IPS-18c (cell line): ENCODE results near the gene TMTC2.

Experiments
- H3K4me3 ChIP-seq: 2 replicates; pipeline ENCODE4 v1.7.0; 2013; ENCODE audit warnings: low read depth, mild to moderate bottlenecking, low read length, moderate library complexity; ENCODE audit not compliant: insufficient read depth
- H3K9me3 ChIP-seq: one replicate; pipeline ENCODE4 v1.6.1; 2013; ENCODE audit warnings: mild to moderate bottlenecking, low read length, moderate library complexity; ENCODE audit not compliant: control insufficient read depth, insufficient read depth

The TMTC2 gene

GRCh38 chr12:83031196-83031595 lies 344.5 kb downstream of the TMTC2 start:
- no peaks in the 10 kb centered on the region for H3K9me3 ChIP-seq
- no peak overlapping the region for H3K4me3 ChIP-seq

- Histone ChIP-seq H3K9me3 (no peaks in the 10 kb centered on the region), H3K4me3 (no peak overlapping the region)
Observed at GRCh38 chr12:83036847-83037246, 350.1 kb downstream of the TMTC2 start.

GRCh38 chr12:83039413-83039812 lies 352.7 kb downstream of the TMTC2 start:
- Histone ChIP-seq H3K9me3 (no peaks in the 10 kb centered on the region), H3K4me3 (no peak overlapping the region)

- H3K4me3 ChIP-seq: no peak overlapping the region
- H3K9me3 ChIP-seq: no peaks in the 10 kb centered on the region
Observed at GRCh38 chr12:83040339-83040738, 353.6 kb downstream of the TMTC2 start.

GRCh38 chr12:83040991-83041390 lies 354.3 kb downstream of the TMTC2 start:
- Histone ChIP-seq H3K9me3 (no peaks in the 10 kb centered on the region), H3K4me3 (no peak overlapping the region)

- H3K9me3 ChIP-seq: no peaks in the 10 kb centered on the region
- no peak overlapping the region for H3K4me3 ChIP-seq
Observed at GRCh38 chr12:83042441-83043200, 355.9 kb downstream of the TMTC2 start.

GRCh38 chr12:83044736-83045135 lies 358.0 kb downstream of the TMTC2 start:
- no peak overlapping the region for H3K4me3 ChIP-seq
- no peaks in the 10 kb centered on the region for H3K9me3 ChIP-seq

GRCh38 chr12:83046019-83046418 lies 359.3 kb downstream of the TMTC2 start:
- Histone ChIP-seq H3K9me3 (no peaks in the 10 kb centered on the region), H3K4me3 (no peak overlapping the region)

- no peak overlapping the region for H3K4me3 ChIP-seq
- no peaks in the 10 kb centered on the region for H3K9me3 ChIP-seq
Observed at GRCh38 chr12:83049306-83049705, 362.6 kb downstream of the TMTC2 start.

- no peak overlapping the region for H3K4me3 ChIP-seq
- H3K9me3 ChIP-seq: no peaks in the 10 kb centered on the region
Observed at GRCh38 chr12:83052890-83053541, 366.3 kb downstream of the TMTC2 start.

- no peak overlapping the region for H3K4me3 ChIP-seq
- H3K9me3 ChIP-seq: no peaks in the 10 kb centered on the region
Observed at GRCh38 chr12:83057436-83057835, 370.7 kb downstream of the TMTC2 start.

- no peak overlapping the region for H3K4me3 ChIP-seq
- H3K9me3 ChIP-seq: no peaks in the 10 kb centered on the region
Observed at GRCh38 chr12:83059107-83059506, 372.4 kb downstream of the TMTC2 start.

GRCh38 chr12:83065562-83065961 lies 378.9 kb downstream of the TMTC2 start:
- Histone ChIP-seq H3K9me3 (no peaks in the 10 kb centered on the region), H3K4me3 (no peak overlapping the region)

GRCh38 chr12:83067981-83068380 lies 381.3 kb downstream of the TMTC2 start:
- H3K4me3 ChIP-seq: no peak overlapping the region
- H3K9me3 ChIP-seq: no peaks in the 10 kb centered on the region

GRCh38 chr12:83074358-83074894 lies 387.7 kb downstream of the TMTC2 start:
- no peak overlapping the region for H3K4me3 ChIP-seq
- H3K9me3 ChIP-seq: no peaks in the 10 kb centered on the region

GRCh38 chr12:83075471-83075870 lies 388.8 kb downstream of the TMTC2 start:
- Histone ChIP-seq H3K4me3 (no peak overlapping the region), H3K9me3 (no peaks in the 10 kb centered on the region)

GRCh38 chr12:83077041-83077440 lies 390.3 kb downstream of the TMTC2 start:
- Histone ChIP-seq H3K4me3 (no peak overlapping the region), H3K9me3 (no peaks in the 10 kb centered on the region)

- no peak overlapping the region for H3K4me3 ChIP-seq
- H3K9me3 ChIP-seq: no peaks in the 10 kb centered on the region
Observed at GRCh38 chr12:83082690-83083276, 396.1 kb downstream of the TMTC2 start.
